Nephron progenitor cell (in vitro differentiated cells): ENCODE measurements around the gene RFC1.

Source experiments
- DNase-seq: peaks from one replicate; pipeline ENCODE4 v3.0.0; 2021
- H3K27ac Mint-ChIP-seq: 2 replicates; pipeline ENCODE4 v1.8.0; 2021; ENCODE audit warnings: mild to moderate bottlenecking, moderate library complexity, mixed read lengths
- H3K27me3 Mint-ChIP-seq: 2 replicates; pipeline ENCODE4 v1.8.0; 2021; ENCODE audit warnings: mild to moderate bottlenecking, low read depth, mixed read lengths; ENCODE audit not compliant: poor library complexity
- H3K36me3 Mint-ChIP-seq: 2 replicates; pipeline ENCODE4 v1.8.0; 2021; ENCODE audit warnings: low read depth, mixed read lengths
- H3K4me1 Mint-ChIP-seq: 2 replicates; pipeline ENCODE4 v1.8.0; 2021; ENCODE audit warnings: mixed read lengths
- H3K4me3 Mint-ChIP-seq: 2 replicates; pipeline ENCODE4 v1.8.0; 2021; ENCODE audit warnings: mild to moderate bottlenecking, moderate library complexity, mixed read lengths
- H3K9me3 Mint-ChIP-seq: 2 replicates; pipeline ENCODE4 v1.8.0; 2021; ENCODE audit warnings: mild to moderate bottlenecking, moderate library complexity, mixed read lengths
- TF ChIP-seq, protein P1 (sequence below): fragments of 200-600 bp; sonication (generic); IDR thresholded peaks from 2 replicates; pipeline ENCODE4 v1.5.0; 2021; ENCODE audit warnings: antibody characterized with exemption

Gene RFC1

DNA sequence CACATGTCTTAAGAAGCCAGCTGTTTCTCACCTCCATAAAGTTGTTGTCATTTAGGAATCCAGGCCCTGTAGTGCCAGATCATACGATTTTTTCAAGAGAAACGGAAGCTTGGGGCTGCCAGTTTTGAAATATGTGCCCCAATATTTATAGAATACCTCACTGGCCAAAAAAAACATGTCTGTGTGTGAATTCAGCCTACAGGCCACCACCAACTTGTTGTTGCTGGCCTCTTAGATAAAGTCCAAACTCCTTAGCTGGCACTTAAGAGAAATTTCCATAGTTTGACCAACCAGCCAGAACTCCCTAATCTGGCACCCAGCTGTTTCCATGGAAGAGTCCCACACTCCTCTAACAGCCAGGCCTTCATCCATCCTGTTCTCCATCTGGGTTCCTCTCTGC, 109.7 kb downstream of the RFC1 start:
- H3K36me3 Mint-ChIP-seq, result peaks cover 67% of the 10 kb centered on the region
- H3K9me3 Mint-ChIP-seq, result no peaks in the 10 kb centered on the region
- DNase-seq, result no peak
- H3K4me3 Mint-ChIP-seq, result no peak overlapping the region
- H3K27ac Mint-ChIP-seq, result peak overlapping the region; percentile 12
- H3K4me1 Mint-ChIP-seq, result no peaks in the 10 kb centered on the region
- H3K27me3 Mint-ChIP-seq, result no peaks in the 10 kb centered on the region
- TF ChIP-seq, protein P1, sequence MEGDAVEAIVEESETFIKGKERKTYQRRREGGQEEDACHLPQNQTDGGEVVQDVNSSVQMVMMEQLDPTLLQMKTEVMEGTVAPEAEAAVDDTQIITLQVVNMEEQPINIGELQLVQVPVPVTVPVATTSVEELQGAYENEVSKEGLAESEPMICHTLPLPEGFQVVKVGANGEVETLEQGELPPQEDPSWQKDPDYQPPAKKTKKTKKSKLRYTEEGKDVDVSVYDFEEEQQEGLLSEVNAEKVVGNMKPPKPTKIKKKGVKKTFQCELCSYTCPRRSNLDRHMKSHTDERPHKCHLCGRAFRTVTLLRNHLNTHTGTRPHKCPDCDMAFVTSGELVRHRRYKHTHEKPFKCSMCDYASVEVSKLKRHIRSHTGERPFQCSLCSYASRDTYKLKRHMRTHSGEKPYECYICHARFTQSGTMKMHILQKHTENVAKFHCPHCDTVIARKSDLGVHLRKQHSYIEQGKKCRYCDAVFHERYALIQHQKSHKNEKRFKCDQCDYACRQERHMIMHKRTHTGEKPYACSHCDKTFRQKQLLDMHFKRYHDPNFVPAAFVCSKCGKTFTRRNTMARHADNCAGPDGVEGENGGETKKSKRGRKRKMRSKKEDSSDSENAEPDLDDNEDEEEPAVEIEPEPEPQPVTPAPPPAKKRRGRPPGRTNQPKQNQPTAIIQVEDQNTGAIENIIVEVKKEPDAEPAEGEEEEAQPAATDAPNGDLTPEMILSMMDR, result no peak

DNA sequence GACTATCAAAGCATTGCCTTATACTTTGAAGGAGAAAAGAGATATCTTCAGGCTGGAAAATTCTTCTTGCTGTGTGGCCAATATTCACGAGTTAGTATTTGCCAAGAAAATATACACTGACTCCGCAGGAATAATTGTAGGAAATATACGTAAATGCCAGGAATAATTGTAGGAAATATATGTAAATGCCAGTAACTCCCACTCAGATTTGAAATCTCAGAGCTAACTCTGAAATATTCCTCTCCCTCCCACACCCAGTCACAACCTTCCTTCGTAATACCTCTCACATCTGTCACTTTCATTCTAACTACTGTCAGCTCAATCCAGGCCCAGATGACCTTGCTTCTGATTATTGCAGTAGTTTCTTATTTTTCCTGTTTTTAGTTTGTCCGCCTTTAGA, 110.3 kb downstream of the RFC1 start:
- Mint-ChIP-seq H3K27ac (peak overlapping the region; percentile 0), H3K36me3 (peaks cover 61% of the 10 kb centered on the region), H3K9me3 (peaks cover under 1% of the 10 kb centered on the region), H3K4me3 (no peak overlapping the region), H3K4me1 (no peaks in the 10 kb centered on the region), H3K27me3 (no peaks in the 10 kb centered on the region)
- no peak for DNase-seq
- TF ChIP-seq, protein P1, result no peak

DNA sequence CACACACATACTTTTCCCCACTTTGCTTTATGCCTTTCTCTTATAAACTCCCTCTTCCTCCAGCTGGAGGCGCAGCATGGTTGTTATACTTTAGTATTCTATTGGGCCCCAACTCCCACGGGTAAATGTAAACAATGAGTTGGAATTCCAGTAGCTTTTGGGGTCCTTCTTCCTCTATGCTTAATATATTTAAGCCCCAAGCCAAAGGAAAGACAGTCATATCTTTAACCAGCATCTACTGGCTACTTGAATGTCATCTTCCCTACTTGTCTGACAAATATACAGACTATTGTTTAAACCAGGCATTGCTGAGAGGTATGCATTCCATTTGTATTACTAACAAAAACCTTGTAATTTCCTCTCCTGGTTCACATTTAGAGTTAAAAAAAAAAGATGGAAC, 110.9 kb downstream of the RFC1 start:
- Mint-ChIP-seq H3K4me3 (no peak overlapping the region), H3K4me1 (no peaks in the 10 kb centered on the region), H3K36me3 (peaks cover 61% of the 10 kb centered on the region), H3K9me3 (peaks cover 6% of the 10 kb centered on the region), H3K27ac (no peak overlapping the region), H3K27me3 (peaks cover 2% of the 10 kb centered on the region)
- TF ChIP-seq, protein P1, result no peak
- no peak for DNase-seq

DNA sequence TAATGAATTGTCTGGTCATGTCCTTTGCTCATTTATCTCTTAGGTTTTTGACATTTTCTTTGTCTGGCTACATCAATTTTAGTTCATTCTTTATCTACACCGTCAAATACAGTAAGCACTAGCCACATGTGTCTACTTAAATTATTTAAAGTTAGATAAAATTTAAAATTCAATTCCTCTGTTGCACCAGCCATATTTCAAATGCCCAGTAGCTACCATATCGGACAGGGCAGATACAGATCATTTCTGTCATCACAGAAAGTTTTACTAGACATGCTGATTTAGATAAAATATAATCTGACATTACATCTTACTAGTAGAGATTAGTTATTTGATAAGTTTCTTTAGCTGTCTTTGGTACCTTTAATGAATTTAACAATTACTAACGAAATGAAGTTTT, 122.7 kb downstream of the RFC1 start:
- Mint-ChIP-seq H3K27me3 (no peaks in the 10 kb centered on the region), H3K36me3 (peaks cover 88% of the 10 kb centered on the region), H3K27ac (no peak overlapping the region), H3K4me1 (no peaks in the 10 kb centered on the region), H3K4me3 (no peak overlapping the region), H3K9me3 (peaks cover 34% of the 10 kb centered on the region)
- no peak for DNase-seq
- TF ChIP-seq, protein P1, result no peak
